NCI-H1436 (cell line): Measurements from ENCODE around the gene RHOT2.

ENCODE experiments used
- DNase-seq: peaks from one replicate; lab custom pipeline; 2025; lab: John Stamatoyannopoulos, UW

The RHOT2 gene

DNA sequence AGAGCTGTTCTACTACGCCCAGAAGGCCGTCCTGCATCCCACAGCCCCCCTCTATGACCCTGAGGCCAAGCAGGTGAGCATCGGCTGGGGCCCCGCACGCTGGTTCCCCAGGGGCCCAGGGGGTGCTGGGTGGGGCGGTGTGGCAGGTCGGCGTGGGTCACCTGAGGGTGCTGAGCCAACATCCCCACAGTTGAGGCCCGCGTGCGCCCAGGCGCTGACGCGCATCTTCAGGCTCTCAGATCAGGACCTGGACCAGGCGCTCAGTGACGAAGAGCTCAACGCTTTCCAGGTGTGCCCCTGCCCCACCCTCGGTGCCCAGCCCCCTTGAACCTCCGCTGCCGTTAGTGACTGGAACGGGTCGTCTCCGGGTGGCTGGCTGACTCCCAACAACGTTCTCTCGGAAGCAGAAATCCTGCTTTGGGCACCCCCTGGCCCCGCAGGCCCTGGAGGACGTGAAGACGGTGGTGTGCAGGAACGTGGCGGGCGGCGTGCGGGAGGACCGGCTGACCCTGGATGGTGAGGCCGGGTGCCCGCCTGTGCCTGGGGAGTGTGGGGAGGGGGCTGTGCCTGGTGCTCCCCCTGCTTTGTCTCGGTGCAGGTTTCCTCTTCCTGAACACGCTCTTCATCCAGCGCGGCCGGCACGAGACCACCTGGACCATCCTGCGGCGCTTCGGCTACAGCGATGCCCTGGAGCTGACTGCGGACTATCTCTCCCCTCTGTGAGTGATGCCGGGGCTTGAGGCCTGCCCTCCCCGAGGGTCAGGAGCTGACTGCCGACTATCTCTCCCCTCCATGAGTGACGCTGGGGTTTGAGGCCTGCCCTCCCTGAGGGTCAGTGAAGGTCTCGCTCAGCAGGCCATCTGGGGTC, 2.8 kb downstream of the RHOT2 start:
- no peak for DNase-seq

DNA sequence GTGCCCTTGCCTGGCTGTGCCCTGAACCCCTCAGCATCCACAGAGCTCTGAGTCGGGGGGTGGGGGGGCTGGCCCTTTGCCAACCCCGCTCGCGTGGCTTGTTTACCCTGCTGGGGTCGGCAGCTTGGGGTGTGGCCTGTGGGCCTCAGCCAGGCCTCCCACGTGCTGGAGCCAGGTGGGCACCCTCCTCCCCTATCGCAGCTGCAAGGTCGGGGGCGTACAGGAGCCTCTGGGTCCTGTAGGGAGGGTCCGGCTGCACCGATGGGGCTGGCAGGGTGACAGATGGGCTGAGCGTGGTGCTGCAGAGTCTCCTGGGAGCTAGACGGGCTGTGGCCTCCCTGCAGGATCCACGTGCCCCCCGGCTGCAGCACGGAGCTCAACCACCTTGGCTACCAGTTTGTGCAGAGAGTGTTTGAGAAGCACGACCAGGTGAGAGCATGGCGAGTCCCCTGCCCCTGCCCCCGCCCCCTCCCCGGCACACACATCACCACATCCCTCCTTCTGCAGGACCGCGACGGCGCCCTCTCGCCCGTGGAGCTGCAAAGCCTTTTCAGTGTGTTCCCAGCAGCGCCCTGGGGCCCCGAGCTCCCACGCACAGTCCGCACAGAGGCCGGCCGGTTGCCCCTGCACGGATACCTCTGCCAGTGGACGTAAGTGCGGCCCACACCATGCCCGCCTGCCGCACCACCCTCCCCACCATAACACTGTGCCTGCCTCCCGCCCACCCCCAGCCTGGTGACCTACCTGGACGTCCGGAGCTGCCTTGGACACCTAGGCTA, 3.6 kb downstream of the RHOT2 start:
- DNase-seq: no peak

DNA sequence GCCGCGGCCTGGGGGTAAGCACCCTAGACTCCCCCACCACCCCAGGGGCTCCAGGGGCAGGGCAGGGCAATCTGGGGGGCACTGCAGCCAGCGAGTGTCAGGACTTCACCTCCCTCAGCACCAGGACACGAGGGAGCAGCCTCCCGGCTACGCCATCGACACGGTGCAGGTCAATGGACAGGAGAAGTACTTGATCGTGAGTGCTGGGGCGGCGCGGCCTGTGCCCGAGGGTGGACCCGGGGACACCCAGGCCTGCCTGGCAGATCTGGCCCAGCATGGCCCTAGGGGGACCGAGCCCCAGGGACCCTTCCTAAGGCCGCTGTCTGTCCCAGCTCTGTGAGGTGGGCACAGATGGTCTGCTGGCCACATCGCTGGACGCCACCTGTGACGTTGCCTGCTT, 4.4 kb downstream of the RHOT2 start:
- DNase-seq: no peak

DNA sequence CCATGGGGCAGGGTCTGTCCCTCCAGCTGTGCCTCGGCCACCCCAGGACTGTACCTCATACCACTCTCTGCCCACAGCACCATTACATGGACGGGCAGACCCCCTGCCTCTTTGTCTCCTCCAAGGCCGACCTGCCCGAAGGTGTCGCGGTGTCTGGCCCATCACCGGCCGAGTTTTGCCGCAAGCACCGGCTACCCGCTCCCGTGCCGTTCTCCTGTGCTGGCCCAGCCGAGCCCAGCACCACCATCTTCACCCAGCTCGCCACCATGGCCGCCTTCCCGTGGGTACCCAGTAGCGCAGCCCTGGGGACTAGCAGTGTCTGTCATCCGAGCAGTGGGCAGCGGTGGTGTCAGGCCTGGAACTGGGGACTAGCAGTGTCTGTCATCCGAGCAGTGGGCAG, 4.9 kb downstream of the RHOT2 start:
- no peak for DNase-seq

GRCh38 chr16:673399-673991, 5.6 kb downstream of the RHOT2 start:
- DNase-seq: no peak

DNA sequence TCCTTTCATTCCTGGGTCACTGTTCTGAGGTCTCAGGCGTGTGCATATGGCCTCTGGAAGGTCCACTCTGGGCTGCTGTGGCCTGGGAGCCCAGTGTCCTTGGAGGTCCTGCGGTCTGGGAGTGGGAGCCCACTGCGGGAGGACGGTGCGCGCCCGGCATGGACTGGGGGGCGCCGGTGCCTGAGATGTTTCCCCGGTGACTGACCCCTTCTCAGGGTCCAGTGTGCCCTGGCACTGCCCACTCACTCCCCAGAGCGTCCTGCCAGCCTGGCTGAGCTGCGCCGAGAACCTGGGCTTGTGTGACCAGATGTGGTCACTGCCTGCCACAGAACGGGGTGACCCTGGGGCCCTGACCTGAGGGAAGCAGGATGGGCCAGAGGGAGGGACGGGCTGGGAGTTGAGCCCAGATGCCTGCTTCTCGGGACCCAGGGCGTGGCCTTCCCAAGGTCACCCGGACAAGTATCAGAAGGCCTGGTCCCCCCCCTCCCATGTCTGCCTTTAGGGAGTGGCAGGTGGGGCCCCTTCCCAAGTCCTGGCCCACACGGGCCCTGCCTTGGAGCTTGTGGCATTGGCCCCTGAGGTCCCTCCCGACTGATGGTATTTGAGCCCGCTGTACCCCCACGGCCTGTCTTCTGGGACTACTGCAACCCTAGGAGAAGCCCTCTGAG, 6.4 kb downstream of the RHOT2 start:
- no peak for DNase-seq

DNA sequence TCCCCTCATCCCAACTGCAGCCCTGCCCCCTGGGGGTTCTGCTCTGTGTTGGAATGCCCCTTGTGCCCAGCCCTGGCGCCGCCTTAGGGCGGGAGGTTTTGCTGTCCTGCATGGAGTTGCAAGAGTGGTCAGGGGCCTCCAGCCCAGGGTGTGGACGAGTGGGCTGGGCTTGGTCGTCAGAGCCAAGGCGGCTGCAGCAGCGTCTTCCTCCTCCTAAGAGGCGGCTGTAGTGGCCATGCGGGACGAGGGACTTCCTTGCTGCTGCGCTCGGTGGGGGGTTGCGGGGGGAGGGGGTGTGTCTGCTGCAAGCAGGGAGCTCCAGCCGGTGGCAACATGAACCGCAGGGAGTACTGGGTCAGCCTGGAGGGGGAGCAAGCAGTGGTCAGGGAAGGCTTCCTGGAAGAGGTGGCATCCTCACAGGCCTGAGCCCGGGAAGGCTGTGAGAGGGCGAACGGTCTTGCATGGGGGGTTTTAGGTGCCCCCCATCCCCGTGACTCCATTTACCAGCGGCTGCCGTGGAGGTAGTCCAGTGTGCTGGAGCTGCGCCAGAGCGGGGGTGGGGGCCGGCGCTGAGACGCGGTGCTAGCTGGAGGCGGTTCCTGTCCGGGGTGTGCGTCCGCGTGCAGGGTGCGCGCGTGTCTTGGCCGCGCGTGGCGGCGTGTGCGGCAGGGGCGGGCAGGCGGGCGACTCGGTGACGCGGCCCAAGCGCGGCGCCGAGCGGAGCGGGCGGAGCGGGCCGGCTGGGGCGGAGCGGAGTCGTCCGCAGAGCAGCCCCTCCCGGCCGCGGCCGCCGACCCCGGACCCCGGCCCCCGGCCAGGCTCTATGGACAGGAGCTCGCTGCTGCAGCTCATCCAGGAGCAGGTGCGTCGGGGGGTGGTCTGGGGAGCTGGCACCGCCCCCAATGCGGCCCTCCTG, 7.3 kb downstream of the RHOT2 start, which contains the start of gene RHBDL1:
Gene RHBDL1 (plus strand): TSS at position 704 of the 916 bp plus-strand sequence. CDS start 120 bp downstream, at position 824.
- no peak for DNase-seq

GRCh38 chr16:675884-676564, 8.1 kb downstream of the RHOT2 start:
- no peak for DNase-seq

GRCh38 chr16:676565-676902, 8.6 kb downstream of the RHOT2 start:
- no peak for DNase-seq

GRCh38 chr16:676913-677312, 9.0 kb downstream of the RHOT2 start:
- DNase-seq: peak; percentile 79

- DNase-seq: peak; percentile 27
Observed at GRCh38 chr16:677316-678190, 9.6 kb downstream of the RHOT2 start.

DNA sequence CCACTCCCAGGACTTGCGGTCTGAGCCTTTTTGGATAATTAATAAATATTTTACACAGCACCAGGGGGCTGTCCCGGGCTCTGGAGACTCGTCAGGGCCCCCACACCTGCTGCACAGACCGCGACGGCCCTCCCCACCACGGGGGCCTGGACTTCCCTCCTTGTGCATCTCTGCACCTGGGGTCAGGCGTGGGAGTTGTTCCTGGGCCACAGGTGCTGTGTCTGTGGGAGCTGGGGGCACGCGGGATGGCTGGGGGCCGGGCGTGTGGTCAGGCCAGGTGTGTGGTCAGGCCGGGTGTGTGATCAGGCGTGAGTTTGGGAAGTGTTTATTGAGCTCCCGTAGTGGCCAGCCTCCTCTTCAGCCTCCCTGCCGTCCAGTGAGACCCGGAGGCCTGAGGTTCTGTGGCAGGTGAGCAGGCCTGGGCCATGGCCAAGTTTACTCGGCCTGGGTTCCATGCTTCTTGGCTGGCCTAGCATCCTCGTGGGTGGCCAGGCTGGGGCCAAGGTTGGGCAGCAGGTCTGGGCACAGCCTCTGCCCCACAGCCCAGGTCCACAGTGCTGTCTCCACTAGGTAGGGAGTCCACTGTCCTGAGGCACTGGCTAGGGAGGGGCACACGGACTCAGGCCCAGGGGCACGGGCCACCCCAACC, 10.4 kb downstream of the RHOT2 start:
- no peak for DNase-seq

DNA sequence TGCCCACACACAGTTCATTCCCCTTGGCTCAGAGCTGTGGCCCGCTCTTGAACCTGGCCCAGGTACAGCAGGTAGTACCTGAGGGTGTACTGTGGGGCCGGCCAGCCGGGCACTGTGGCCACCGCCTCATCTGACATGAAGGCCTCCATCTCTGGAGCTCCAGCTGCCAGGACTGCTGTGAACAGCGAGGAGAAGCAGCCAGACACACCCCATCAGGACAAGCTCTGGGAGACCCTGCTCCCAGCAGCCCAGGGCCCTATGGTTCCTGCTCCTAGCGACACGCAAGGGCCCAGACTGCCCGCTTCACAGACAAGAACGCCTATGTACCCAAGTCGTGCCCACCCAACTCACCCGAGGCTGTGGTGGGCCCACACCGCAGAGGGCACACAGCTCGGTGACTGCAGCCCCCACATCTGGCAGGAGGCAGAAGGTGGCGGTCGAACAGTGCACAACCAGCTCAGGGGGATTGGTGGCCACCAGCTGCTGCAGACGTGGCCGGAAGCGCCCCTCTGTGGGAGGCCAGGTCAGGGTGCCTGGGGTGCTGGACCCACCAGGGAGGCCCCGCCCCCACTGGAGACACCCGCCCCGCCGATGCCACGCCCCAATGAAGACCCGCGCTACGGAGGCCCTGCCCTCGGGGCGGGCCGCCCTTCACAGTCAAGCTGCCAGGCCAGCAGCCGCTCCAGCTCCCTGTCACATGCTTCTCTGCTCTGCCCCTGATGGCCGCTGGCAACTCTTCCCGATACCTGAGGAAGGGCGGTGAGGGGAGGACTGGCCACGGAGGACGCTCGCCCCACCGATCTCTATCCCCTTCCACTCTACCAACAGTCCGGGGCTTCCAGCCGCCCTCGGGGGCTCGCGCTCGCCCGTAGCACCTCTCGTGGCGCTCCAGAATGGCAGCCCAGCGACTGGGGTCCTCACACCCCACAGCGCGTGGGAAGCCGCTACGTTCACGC, 11.2 kb downstream of the RHOT2 start:
- peak; percentile 74 for DNase-seq

DNA sequence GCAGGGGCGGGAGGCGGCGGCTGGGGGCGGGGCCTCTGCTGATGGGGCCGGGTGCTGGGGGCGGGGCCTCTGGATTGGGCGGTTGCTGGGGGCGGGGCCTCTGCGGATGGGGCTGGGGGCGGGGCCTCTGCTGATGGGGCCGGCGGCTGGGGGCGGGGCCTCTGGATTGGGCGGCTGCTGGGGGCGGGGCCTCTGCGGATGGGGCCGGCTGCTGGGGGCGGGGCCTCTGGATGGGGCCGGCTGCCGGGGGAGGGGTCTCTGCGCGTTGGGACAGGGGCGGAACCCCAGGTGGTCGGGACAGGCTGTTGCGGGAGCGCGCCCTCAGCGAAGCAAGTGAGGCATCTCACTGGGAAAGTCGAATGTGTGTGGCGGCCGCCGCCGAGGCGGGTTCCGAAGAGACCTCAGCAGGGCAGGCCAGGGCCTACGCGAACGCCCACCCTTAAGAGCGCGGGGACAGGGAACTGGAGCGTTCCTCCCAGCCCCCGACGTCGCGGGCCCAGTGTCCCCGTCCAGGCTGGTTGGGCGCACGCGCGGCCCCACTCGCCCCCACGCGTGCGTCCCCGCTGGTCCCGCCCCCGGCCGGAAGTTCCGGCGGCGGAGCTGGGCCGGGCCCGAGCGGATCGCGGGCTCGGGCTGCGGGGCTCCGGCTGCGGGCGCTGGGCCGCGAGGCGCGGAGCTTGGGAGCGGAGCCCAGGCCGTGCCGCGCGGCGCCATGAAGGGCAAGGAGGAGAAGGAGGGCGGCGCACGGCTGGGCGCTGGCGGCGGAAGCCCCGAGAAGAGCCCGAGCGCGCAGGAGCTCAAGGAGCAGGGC, 12.1 kb downstream of the RHOT2 start, which contains the start of gene STUB1:
Gene STUB1 (plus strand): TSS at position 597 of the 811 bp plus-strand sequence. CDS start 116 bp downstream, at position 713.
- DNase-seq: peak; percentile 88

GRCh38 chr16:680625-680945, 12.7 kb downstream of the RHOT2 start:
- no peak for DNase-seq

- no peak for DNase-seq
Observed at GRCh38 chr16:680967-681745, 13.2 kb downstream of the RHOT2 start.
